ENCODE data around the gene SPATC1L.

- TF ChIP-seq CTCF (IDR thresholded peaks at IDR 0.05), result no peak
- no peak for TF ChIP-seq EZH2 (IDR thresholded peaks at IDR 0.05; ENCODE audit: borderline replicate concordance, insufficient read depth, low read depth, low read length, poor library complexity, severe bottlenecking)
These were observed 32.0 kb downstream of the SPATC1L start for GRCh38 chr21:46151989-46152926.

Data from B cell (primary cell).